ENCODE data around the gene C12orf75. TPM values are rescaled to one million over a fixed set of nuclear protein-coding genes. Genes with fewer than 3 reads are reported as not detected.

Gene C12orf75
- total and polyA plus RNA-seq, 12 donors = 6.0 to 94.2 (median 10.3) TPM

DNA sequence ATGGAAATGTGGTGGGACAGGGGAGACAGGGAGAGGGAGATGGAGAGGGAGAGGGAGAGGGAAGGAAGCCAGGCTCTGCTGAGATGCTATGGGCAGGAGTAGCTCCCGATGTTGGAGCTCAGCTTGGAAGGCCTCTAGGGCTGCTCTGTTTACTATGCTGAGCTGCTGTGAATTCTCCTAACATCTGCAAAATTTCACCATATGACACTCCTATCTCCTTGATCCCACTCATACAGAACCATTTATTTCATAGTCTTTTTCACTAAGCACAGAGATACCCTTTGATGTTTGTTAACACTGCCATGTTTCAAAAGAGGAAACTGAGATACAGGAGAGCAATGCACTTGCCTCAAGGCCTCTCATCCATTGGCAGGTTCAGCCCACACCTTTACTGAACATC, 60.7 kb downstream of the C12orf75 start:
- H3K4me3 ChIP-seq = no peak overlapping the region
- H3K27me3 ChIP-seq = no peaks in the 10 kb centered on the region
- H3K27ac ChIP-seq = no peak overlapping the region
- H3K9me3 ChIP-seq (replicated peaks in 1 of 3) = no peaks in the 10 kb centered on the region
- DNase-seq = no peak
- no peaks in the 10 kb centered on the region for H3K36me3 ChIP-seq (replicated peaks in 1 of 2)
- intact Hi-C loops (cut with DNase I) = no loop called here
- H3K4me1 ChIP-seq (replicated peaks in 1 of 2) = no peaks in the 10 kb centered on the region
- no peak for TF ChIP-seq POLR2A (IDR thresholded peaks at IDR 0.05)
- TF ChIP-seq, protein P1, sequence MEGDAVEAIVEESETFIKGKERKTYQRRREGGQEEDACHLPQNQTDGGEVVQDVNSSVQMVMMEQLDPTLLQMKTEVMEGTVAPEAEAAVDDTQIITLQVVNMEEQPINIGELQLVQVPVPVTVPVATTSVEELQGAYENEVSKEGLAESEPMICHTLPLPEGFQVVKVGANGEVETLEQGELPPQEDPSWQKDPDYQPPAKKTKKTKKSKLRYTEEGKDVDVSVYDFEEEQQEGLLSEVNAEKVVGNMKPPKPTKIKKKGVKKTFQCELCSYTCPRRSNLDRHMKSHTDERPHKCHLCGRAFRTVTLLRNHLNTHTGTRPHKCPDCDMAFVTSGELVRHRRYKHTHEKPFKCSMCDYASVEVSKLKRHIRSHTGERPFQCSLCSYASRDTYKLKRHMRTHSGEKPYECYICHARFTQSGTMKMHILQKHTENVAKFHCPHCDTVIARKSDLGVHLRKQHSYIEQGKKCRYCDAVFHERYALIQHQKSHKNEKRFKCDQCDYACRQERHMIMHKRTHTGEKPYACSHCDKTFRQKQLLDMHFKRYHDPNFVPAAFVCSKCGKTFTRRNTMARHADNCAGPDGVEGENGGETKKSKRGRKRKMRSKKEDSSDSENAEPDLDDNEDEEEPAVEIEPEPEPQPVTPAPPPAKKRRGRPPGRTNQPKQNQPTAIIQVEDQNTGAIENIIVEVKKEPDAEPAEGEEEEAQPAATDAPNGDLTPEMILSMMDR (IDR thresholded peaks at IDR 0.05) = no peak
- 73 to 100% (median 85%) methylated on average over 1 of the region's 1 CpG for WGBS, 4 donors

GRCh38 chr12:105393587-105393986, 63.1 kb downstream of the C12orf75 start:
- H3K27ac ChIP-seq = no peak overlapping the region
- no peak overlapping the region for H3K4me3 ChIP-seq
- TF ChIP-seq, protein P1 (IDR thresholded peaks at IDR 0.05) = no peak
- no peak for TF ChIP-seq POLR2A (IDR thresholded peaks at IDR 0.05)
- no peaks in the 10 kb centered on the region for H3K36me3 ChIP-seq (replicated peaks in 1 of 2)
- H3K9me3 ChIP-seq (replicated peaks in 1 of 3) = no peaks in the 10 kb centered on the region
- no peak for DNase-seq
- intact Hi-C loops (cut with DNase I) = no loop called here
- 14 to 19% (median 16%) methylated on average over 4 of the region's 4 CpGs for whole genome bisulfite sequencing, 4 donors
- H3K27me3 ChIP-seq = no peaks in the 10 kb centered on the region
- H3K4me1 ChIP-seq (replicated peaks in 1 of 2) = no peaks in the 10 kb centered on the region

- H3K4me1 ChIP-seq (replicated peaks in 1 of 2) = no peaks in the 10 kb centered on the region
- H3K36me3 ChIP-seq (replicated peaks in 1 of 2) = no peaks in the 10 kb centered on the region
- H3K9me3 ChIP-seq (replicated peaks in 1 of 3) = no peaks in the 10 kb centered on the region
- no peaks in the 10 kb centered on the region for H3K27me3 ChIP-seq
- TF ChIP-seq, protein P1 (IDR thresholded peaks at IDR 0.05) = no peak
- TF ChIP-seq POLR2A (IDR thresholded peaks at IDR 0.05) = no peak
- no peak overlapping the region for H3K27ac ChIP-seq
- H3K4me3 ChIP-seq = no peak overlapping the region
- DNase-seq = no peak
- intact Hi-C loops (cut with DNase I) = no loop called here
- 86 to 97% (median 93%) methylated on average over 1 of the region's 1 CpG for WGBS, 4 donors
Observed at GRCh38 chr12:105396024-105396423, 65.5 kb downstream of the C12orf75 start.

DNA sequence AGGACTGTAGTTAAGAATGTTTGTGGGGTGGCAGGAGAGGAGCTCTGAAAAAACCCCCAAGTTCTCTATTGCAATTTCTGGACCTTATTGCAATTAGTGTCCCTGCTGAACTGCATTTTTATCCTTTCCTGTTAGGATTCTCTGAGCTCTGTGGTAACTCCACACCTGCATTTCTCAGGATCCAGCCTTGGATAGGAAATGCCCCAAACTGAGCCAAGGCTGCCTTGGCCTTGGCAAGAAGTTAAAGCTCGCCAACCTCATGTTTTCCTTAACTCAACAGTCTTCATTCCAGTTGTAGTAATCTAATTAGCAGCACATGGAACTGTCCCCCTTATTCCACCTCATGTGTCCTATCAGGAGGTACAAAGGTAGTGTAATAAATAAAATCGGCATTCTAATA, 66.5 kb downstream of the C12orf75 start:
- Histone ChIP-seq H3K9me3 (replicated peaks in 1 of 3) (no peaks in the 10 kb centered on the region), H3K27me3 (no peaks in the 10 kb centered on the region), H3K4me3 (no peak overlapping the region), H3K36me3 (replicated peaks in 1 of 2) (no peaks in the 10 kb centered on the region), H3K4me1 (replicated peaks in 1 of 2) (no peaks in the 10 kb centered on the region), H3K27ac (no peak overlapping the region)
- DNase-seq = no peak
- TF ChIP-seq, protein P1 (IDR thresholded peaks at IDR 0.05) = no peak
- TF ChIP-seq POLR2A (IDR thresholded peaks at IDR 0.05) = no peak
- intact Hi-C loops (cut with DNase I) = no loop called here
- 70 to 82% (median 73%) methylated on average over 2 of the region's 2 CpGs for WGBS, 4 donors

Data from adrenal gland (tissue), 12 donors.